ENCODE data around the gene MDH2. TPM values are rescaled to one million over a fixed set of nuclear protein-coding genes. Genes with fewer than 3 reads are reported as not detected.
"Not testable (repeated sequence)": the region's sequence is repeated elsewhere in the genome, so short reads cannot be mapped to it uniquely, and the experiment has no call there.

MDH2 gene
- total RNA-seq, 2 donors from 2014 or later: 73.6 to 77.0 TPM

DNA sequence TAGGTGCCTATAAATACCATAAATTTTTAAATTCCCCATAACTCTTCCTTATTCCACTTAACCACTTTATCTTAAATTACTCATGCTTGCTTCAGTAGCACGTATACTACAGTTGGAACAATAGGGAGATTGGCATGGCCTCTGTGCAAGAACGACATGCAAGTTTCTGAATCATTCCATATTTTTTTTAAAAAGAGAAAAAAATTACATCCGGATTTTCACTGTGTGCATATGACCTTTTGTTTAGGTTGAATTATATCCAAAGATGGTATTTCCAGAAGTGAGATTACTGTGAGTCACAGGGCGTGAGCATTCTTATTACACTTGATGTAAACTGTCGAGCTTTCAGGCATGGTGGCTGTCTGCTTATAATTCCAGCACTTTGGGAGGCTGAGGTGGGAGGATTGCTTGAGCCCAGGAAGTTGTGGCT, 39.5 kb downstream of the MDH2 start:
- not testable (repeated sequence) for H3K4me3 Mint-ChIP-seq; DNase-seq; H3K9me3 ChIP-seq (ENCODE audit: control insufficient read depth, low read length, poor library complexity, severe bottlenecking); H3K36me3 Mint-ChIP-seq (ENCODE audit: low read depth); H3K4me1 Mint-ChIP-seq; ATAC-seq; H3K27ac Mint-ChIP-seq
- H3K27me3 Mint-ChIP-seq: peaks cover 19% of the 10 kb centered on the region

GRCh38 chr7:76089865-76090475, 42.1 kb downstream of the MDH2 start:
- no peaks in the 10 kb centered on the region for H3K9me3 ChIP-seq (ENCODE audit: control insufficient read depth, low read length, poor library complexity, severe bottlenecking)
- peaks cover 2% of the 10 kb centered on the region for H3K4me1 Mint-ChIP-seq
- no peaks in the 10 kb centered on the region for H3K36me3 Mint-ChIP-seq (ENCODE audit: low read depth)
- H3K27ac Mint-ChIP-seq: no peak overlapping the region
- H3K27me3 Mint-ChIP-seq: peaks cover 19% of the 10 kb centered on the region
- no peak for DNase-seq
- no peak for ATAC-seq
- H3K4me3 Mint-ChIP-seq: no peak overlapping the region

DNA sequence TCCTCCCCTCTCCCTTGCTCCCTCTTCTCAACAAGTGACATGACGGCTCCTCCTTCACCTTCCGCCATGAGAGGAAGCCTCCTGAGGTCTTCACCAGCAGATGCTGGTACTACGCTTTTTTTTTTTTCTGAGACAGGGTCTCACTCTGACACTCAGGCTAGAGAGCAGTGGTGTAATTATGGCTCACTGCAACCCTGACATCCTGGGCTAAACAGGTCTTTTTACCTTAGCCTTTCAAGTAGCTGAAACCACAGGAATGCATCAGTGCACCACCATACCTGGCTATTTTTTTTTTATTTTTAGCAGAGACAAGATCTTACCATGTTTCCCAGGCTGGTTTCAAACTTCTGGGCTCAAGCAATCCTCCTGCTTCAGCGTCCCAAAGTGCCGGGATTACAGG, 43.6 kb downstream of the MDH2 start:
- H3K9me3 ChIP-seq (ENCODE audit: control insufficient read depth, low read length, poor library complexity, severe bottlenecking): no peaks in the 10 kb centered on the region
- Mint-ChIP-seq H3K27me3 (peaks cover 21% of the 10 kb centered on the region), H3K36me3 (ENCODE audit: low read depth) (no peaks in the 10 kb centered on the region), H3K27ac (no peak overlapping the region), H3K4me3 (no peak overlapping the region), H3K4me1 (peaks cover 2% of the 10 kb centered on the region)
- DNase-seq: no peak
- ATAC-seq: no peak

DNA sequence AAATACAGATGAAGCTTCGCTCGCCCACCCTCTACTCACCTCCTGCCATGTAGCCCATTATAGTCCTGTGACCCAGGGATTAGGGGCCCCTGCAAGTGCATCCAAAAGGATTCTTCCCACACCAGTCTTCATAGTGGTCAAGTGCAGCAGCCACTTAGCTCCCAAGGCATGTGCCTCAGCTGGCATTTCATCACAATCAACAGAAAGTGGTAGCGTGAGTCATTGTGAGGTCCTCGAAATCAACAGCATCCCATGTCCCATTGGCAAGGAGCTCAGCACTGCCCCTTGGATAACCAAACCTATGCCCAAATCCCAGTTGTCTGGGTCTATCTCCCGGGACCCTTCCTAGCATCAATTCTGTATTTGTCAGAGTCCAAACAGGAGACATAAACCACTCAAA, 45.6 kb downstream of the MDH2 start:
- not testable (repeated sequence) for DNase-seq; H3K36me3 Mint-ChIP-seq (ENCODE audit: low read depth); H3K27ac Mint-ChIP-seq; H3K4me1 Mint-ChIP-seq; H3K4me3 Mint-ChIP-seq; ATAC-seq; H3K9me3 ChIP-seq (ENCODE audit: control insufficient read depth, low read length, poor library complexity, severe bottlenecking)
- peaks cover 21% of the 10 kb centered on the region for H3K27me3 Mint-ChIP-seq

GRCh38 chr7:76094326-76094725, 46.4 kb downstream of the MDH2 start:
- not testable (repeated sequence) for H3K27ac Mint-ChIP-seq; ATAC-seq; H3K9me3 ChIP-seq (ENCODE audit: control insufficient read depth, low read length, poor library complexity, severe bottlenecking)

GRCh38 chr7:76095908-76096307, 48.0 kb downstream of the MDH2 start:
- no peak for ATAC-seq
- no peaks in the 10 kb centered on the region for H3K9me3 ChIP-seq (ENCODE audit: control insufficient read depth, low read length, poor library complexity, severe bottlenecking)
- no peak overlapping the region for H3K4me3 Mint-ChIP-seq
- DNase-seq: no peak
- no peaks in the 10 kb centered on the region for H3K4me1 Mint-ChIP-seq
- no peaks in the 10 kb centered on the region for H3K36me3 Mint-ChIP-seq (ENCODE audit: low read depth)
- peaks cover 17% of the 10 kb centered on the region for H3K27me3 Mint-ChIP-seq
- H3K27ac Mint-ChIP-seq: no peak overlapping the region

More at GRCh38 chr7:76094326-76094725, 46.4 kb downstream of the MDH2 start:
- not testable (repeated sequence) for H3K4me1 Mint-ChIP-seq; DNase-seq; H3K4me3 Mint-ChIP-seq; H3K36me3 Mint-ChIP-seq (ENCODE audit: low read depth)
- peaks cover 21% of the 10 kb centered on the region for H3K27me3 Mint-ChIP-seq

DNA sequence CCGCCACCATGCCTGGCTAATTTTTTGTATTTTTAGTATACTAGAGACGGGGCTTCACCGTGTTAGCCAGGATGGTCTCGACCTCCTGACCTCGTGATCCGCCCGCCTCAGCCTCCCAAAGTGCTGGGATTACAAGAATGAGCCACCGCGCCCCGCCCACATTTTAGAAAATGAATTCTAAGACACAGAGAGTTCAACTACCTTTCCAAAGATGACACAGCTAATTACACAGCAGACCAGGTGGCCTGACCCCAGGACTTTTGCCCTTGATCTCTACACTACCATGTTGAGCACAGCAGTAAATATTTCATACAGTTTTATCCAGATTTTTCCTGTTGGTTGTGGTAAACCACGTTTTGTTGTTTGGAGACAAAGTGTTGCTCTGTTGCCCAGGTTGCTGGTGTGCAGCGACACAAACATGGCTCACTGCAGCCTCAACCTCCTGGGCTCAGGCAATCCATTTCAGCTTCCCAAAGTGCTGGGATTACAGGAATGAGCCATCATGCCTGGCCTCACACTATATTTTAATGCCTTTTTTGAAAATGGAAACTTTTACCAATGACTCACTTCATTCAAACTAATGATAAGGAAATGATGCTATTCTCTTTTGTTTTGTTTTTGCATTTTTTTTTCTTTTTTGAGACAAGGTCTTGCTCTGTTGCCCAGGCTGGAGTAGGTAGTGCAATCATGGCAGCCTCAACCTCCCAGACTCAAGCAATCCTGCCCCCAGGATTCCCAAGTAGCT, 54.0 kb downstream of the MDH2 start:
- H3K4me3 Mint-ChIP-seq; H3K27me3 Mint-ChIP-seq; DNase-seq; ATAC-seq; H3K27ac Mint-ChIP-seq; H3K4me1 Mint-ChIP-seq; H3K36me3 Mint-ChIP-seq (ENCODE audit: low read depth); H3K9me3 ChIP-seq (ENCODE audit: control insufficient read depth, low read length, poor library complexity, severe bottlenecking): not testable (repeated sequence)

DNA sequence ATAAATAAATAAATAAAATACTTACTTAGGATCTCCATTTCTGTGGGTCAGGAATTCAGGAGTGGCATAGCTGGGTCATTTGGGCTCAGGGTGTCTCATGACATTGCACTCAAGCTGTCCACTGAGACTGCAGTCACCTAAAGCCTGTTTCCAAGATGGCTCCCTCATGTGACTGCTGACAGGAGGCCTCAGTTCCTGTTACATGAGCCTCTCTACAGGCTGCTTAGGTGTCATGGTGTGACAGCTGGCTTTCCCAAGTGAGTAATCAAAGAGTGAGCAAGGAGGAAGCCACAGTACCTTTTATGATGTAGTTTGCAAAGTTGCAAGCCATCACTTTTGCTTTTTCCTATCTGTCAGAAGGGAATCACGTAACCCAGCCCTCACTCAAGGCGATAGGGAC, 55.9 kb downstream of the MDH2 start:
- not testable (repeated sequence) for H3K27ac Mint-ChIP-seq; H3K4me3 Mint-ChIP-seq; H3K9me3 ChIP-seq (ENCODE audit: control insufficient read depth, low read length, poor library complexity, severe bottlenecking); H3K27me3 Mint-ChIP-seq; ATAC-seq; DNase-seq; H3K36me3 Mint-ChIP-seq (ENCODE audit: low read depth); H3K4me1 Mint-ChIP-seq

DNA sequence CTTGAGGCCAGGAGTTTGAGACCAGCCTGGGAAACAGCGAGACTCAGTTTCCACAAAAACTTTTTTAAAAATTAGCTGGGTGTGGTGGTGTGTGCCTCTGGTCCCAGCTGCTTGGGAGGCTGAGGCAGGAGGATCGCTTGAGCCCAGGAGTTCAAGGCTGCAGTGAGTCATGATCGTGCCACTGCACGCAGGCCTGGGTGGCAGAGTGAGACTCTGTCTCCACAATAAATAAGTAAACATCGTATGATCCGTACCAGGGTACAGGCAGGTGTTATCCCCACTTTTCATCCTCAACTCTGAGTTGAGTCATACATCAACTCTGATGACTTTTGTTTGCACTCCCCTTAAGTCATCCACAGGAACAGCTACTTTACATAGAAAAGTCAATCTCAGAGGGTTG, 58.2 kb downstream of the MDH2 start:
- DNase-seq; H3K9me3 ChIP-seq (ENCODE audit: control insufficient read depth, low read length, poor library complexity, severe bottlenecking); ATAC-seq; H3K27me3 Mint-ChIP-seq; H3K36me3 Mint-ChIP-seq (ENCODE audit: low read depth); H3K27ac Mint-ChIP-seq; H3K4me1 Mint-ChIP-seq; H3K4me3 Mint-ChIP-seq: not testable (repeated sequence)

DNA sequence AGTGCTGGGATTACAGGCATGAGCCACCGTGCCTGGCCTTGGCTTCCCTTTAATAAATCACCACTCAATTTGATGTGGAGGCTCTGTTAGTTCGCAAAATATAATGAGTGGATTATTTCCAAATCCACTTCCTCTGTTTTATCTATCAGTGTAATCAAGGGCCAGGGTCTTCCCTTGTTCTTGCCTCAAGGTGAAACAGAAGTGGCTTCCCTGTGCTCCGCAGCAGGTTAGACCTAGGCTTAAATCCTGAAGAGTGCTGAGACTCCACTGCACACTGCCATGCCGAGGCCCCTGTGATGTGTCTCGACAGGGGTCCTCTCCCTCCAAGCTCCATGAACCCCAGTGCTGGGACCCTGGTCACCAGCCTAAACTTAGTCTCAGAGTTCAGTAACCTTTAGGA, 59.0 kb downstream of the MDH2 start:
- Mint-ChIP-seq H3K36me3 (ENCODE audit: low read depth) (no peaks in the 10 kb centered on the region), H3K4me3 (no peak overlapping the region), H3K27ac (no peak overlapping the region), H3K4me1 (peaks cover 4% of the 10 kb centered on the region), H3K27me3 (peaks cover 3% of the 10 kb centered on the region)
- no peaks in the 10 kb centered on the region for H3K9me3 ChIP-seq (ENCODE audit: control insufficient read depth, low read length, poor library complexity, severe bottlenecking)
- ATAC-seq (no peak), DNase-seq (no peak)

DNA sequence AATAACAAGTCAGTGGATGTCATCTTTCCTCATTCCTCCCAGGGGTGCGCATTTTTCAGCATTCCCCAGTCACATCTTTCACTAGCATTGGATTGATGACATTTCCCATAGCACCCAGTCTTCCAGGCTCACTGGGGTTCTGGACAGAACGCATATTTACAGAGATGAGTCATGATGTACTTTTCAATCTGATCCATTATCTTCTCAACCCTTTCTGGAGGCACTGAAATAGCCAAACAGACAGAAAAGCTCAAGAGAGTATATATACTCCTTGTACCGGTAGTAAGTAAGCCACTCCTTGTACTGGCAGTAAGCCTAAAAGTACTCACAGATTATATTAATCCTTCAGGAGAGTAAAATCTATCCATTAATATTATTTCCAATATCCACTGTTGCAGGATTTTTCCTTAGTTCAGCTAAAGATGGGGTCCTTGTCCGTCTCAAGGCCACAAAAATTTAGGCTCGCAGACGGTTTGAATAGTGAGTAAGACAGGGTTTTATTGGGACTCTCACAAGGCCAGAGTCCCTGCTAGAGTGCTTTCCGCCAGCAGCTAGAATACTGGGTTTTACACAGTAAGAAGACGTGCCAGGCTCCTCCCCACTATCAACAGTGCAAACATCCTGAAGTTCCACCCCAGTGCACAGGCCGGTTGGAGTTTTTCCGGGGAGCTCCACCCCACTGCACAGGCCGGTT, 60.8 kb downstream of the MDH2 start:
- Mint-ChIP-seq H3K36me3 (ENCODE audit: low read depth) (no peaks in the 10 kb centered on the region), H3K4me3 (no peak overlapping the region), H3K27me3 (peaks cover 9% of the 10 kb centered on the region), H3K27ac (peak overlapping the region; percentile 9), H3K4me1 (no peaks in the 10 kb centered on the region)
- DNase-seq (no peak), ATAC-seq (no peak)
- H3K9me3 ChIP-seq (ENCODE audit: control insufficient read depth, low read length, poor library complexity, severe bottlenecking): no peaks in the 10 kb centered on the region

GRCh38 chr7:76113042-76113630, 65.2 kb downstream of the MDH2 start:
- ATAC-seq; H3K4me1 Mint-ChIP-seq; H3K4me3 Mint-ChIP-seq; H3K36me3 Mint-ChIP-seq (ENCODE audit: low read depth); H3K27ac Mint-ChIP-seq; H3K9me3 ChIP-seq (ENCODE audit: control insufficient read depth, low read length, poor library complexity, severe bottlenecking); DNase-seq: not testable (repeated sequence)
- peaks cover 13% of the 10 kb centered on the region for H3K27me3 Mint-ChIP-seq

DNA sequence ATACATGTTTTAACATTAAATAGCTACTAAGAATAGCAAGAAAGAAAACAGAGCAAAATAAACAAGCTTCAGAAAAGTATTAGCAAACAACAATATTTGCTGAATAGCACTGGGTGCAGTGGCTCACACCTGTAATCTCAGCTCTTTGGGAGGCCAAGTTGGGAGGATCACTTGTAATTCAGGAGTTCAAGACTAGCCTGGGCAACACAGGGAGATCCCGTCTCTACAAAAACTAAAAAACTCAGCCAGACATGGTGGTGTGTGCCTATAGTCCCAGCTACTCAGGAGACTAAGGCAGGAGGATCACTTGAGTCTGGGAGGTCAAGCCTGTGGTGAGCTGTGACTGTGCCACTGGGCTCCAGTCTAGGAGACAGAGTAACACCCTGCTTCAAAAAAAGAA, 66.8 kb downstream of the MDH2 start:
- H3K27me3 Mint-ChIP-seq: peaks cover 13% of the 10 kb centered on the region
- not testable (repeated sequence) for H3K4me3 Mint-ChIP-seq; H3K27ac Mint-ChIP-seq; H3K9me3 ChIP-seq (ENCODE audit: control insufficient read depth, low read length, poor library complexity, severe bottlenecking); H3K4me1 Mint-ChIP-seq; DNase-seq; H3K36me3 Mint-ChIP-seq (ENCODE audit: low read depth); ATAC-seq
